Neural progenitor cell (in vitro differentiated cells): ENCODE data around the gene CELF4. TPM values are rescaled to one million over a fixed set of nuclear protein-coding genes. Genes with fewer than 3 reads are reported as not detected.
A peak's percentile ranks its signal among the peaks of the same experiment; 100 is the strongest.

Experiments
- DNase-seq: peaks from one replicate; pipeline ENCODE4 v3.0.0-alpha.2; 2016; ENCODE audit warnings: low spot score
- H2AFZ ChIP-seq: fragments of 200-600 bp; sonication (generic); replicated peaks from 2 replicates; pipeline ENCODE4 v1.6.1; 2016; ENCODE audit warnings: antibody characterized with exemption
- H3F3A ChIP-seq: fragments of 200-600 bp; sonication (generic); 2 replicates; pipeline ENCODE4 v1.6.1; 2016; ENCODE audit warnings: antibody characterized with exemption, low read depth
- H3K27ac ChIP-seq: fragments of 200-600 bp; sonication (generic); 2 replicates; pipeline ENCODE4 v1.5.1; 2016; ENCODE audit warnings: mild to moderate bottlenecking
- H3K27me3 ChIP-seq: fragments of 200-600 bp; sonication (generic); 2 replicates; pipeline ENCODE4 v1.6.1; 2016; ENCODE audit warnings: mild to moderate bottlenecking, moderate library complexity
- H3K36me3 ChIP-seq: fragments of 200-600 bp; sonication (generic); 2 replicates; pipeline ENCODE4 v1.5.1; 2016
- H3K4me1 ChIP-seq: fragments of 200-600 bp; sonication (generic); 2 replicates; pipeline ENCODE4 v1.6.1; 2016; ENCODE audit warnings: mixed run types
- H3K4me2 ChIP-seq: fragments of 200-600 bp; sonication (generic); 2 replicates; pipeline ENCODE4 v1.6.1; 2016
- H3K4me3 ChIP-seq: fragments of 200-600 bp; sonication (generic); 2 replicates; pipeline ENCODE4 v1.5.1; 2016
- H3K79me2 ChIP-seq: fragments of 200-600 bp; sonication (generic); 2 replicates; pipeline ENCODE4 v1.6.1; 2016; ENCODE audit warnings: low read depth
- H3K9ac ChIP-seq: fragments of 200-600 bp; sonication (generic); 2 replicates; pipeline ENCODE4 v1.6.1; 2016
- H3K9me3 ChIP-seq: fragments of 200-600 bp; sonication (generic); 2 replicates; pipeline ENCODE4 v1.5.1; 2016; ENCODE audit warnings: low read depth
- H4K20me1 ChIP-seq: fragments of 200-600 bp; sonication (generic); 2 replicates; pipeline ENCODE4 v1.6.1; 2016; ENCODE audit warnings: low read depth
- H3K27ac Mint-ChIP-seq: 3 replicates; pipeline ENCODE4 v1.8.0; 2021; ENCODE audit warnings: mixed read lengths
- H3K27me3 Mint-ChIP-seq: 2 replicates; pipeline ENCODE4 v1.8.0; 2022; ENCODE audit warnings: low read depth, mild to moderate bottlenecking, inconsistent platforms, moderate library complexity, mixed read lengths; ENCODE audit not compliant: insufficient read depth
- H3K36me3 Mint-ChIP-seq: 3 replicates; pipeline ENCODE4 v1.8.0; 2021; ENCODE audit warnings: mixed read lengths
- H3K4me1 Mint-ChIP-seq: 3 replicates; pipeline ENCODE4 v1.8.0; 2021; ENCODE audit warnings: mixed read lengths
- H3K4me3 Mint-ChIP-seq: 3 replicates; pipeline ENCODE4 v1.8.0; 2021; ENCODE audit warnings: mild to moderate bottlenecking, moderate library complexity, mixed read lengths
- H3K9me3 Mint-ChIP-seq: 3 replicates; pipeline ENCODE4 v1.8.0; 2020; ENCODE audit warnings: mixed read lengths
- EZH2 ChIP-seq: fragments of 200-600 bp; sonication (generic); IDR thresholded peaks from 2 replicates; pipeline ENCODE4 v1.6.1; 2017; ENCODE audit warnings: antibody characterized with exemption, mild to moderate bottlenecking, moderate library complexity
- EZH2phosphoT487 ChIP-seq: fragments of 200-600 bp; sonication (generic); IDR thresholded peaks from 2 replicates; pipeline ENCODE4 v1.6.1; 2017; ENCODE audit warnings: antibody characterized with exemption
- total RNA-seq: library from RNA; depleted of rRNA; stranded (reverse); fragments of >200 nt; gene quantifications from 2 replicates; pipeline ENCODE4 v1.2.3, GENCODE V29; 2015; ENCODE audit warnings: low replicate concordance
- TF ChIP-seq, protein P1 (sequence below): fragments of 200-600 bp; sonication (generic); IDR thresholded peaks from 2 replicates; pipeline ENCODE4 v1.5.1; 2017; ENCODE audit warnings: antibody characterized with exemption, mild to moderate bottlenecking

The CELF4 gene
- total RNA-seq, 1 donor from 2014 or later, result 1.8 TPM

DNA sequence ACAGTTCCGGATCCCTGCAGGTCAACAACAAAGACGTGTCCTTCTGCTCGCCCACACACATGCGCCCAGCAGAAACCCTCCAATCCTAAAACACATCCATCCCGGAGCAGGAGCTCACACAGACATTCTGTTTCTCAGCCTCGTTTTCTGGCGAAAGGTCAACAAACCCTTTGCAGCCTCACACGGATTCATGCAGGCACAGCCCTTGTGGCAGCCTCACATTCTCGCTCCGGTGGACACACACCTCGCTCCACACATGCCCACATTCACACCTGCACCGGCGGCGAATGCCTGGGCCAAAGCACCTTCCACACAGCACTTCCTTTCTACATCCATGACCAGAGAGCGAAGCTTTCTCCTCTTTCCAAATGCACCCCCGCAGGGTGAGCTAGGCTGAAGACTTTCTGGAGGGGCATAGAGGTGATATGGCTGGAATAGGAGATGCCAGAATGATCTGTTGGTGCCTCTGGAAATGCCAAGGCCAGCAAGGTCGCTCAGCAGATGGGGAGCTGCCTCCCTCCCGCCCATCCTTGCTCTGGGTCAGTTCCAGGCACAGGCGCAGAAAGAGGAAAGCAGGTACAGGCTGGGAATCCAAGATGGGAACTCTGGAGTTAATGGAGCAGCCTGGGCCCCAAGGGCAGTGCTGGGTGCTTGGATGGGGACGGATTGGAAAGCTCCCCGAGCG, 88.8 kb downstream of the CELF4 start:
- H3K27ac Mint-ChIP-seq, result no peak overlapping the region
- no peaks in the 10 kb centered on the region for H3K9me3 Mint-ChIP-seq

DNA sequence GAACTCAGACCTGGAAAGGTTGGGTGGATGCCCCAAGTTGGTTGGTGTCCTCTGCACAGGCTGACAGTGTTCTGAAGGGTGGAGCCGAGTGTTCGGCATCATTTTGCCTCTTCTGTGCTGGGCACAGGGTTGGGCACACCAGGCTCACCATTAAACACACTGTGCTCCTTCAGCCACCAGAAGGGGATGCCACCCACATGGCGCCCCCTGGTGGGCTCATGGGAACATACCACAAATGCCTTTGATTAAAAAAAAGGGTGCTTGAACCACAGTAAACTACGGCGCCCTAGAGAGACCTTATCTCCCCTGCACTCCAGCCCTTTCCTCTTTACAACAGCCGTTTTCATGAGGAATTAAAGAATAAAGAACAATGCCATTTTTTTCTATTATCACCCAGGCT, 89.4 kb downstream of the CELF4 start:
- no peak overlapping the region for H3K4me2 ChIP-seq
- no peak overlapping the region for H3K27ac Mint-ChIP-seq
- H3K36me3 ChIP-seq, result no peaks in the 10 kb centered on the region
- no peaks in the 10 kb centered on the region for H4K20me1 ChIP-seq
- H3K36me3 Mint-ChIP-seq, result no peaks in the 10 kb centered on the region
- DNase-seq, result peak; percentile 73
- no peak overlapping the region for H3K9ac ChIP-seq
- no peaks in the 10 kb centered on the region for H3K27me3 ChIP-seq
- no peaks in the 10 kb centered on the region for H3K4me1 ChIP-seq
- peaks cover 10% of the 10 kb centered on the region for H3K4me1 Mint-ChIP-seq
- peaks cover 10% of the 10 kb centered on the region for H3K27me3 Mint-ChIP-seq
- no peak overlapping the region for H2AFZ ChIP-seq
- no peaks in the 10 kb centered on the region for H3K9me3 Mint-ChIP-seq
- H3K79me2 ChIP-seq, result no peaks in the 10 kb centered on the region
- no peak overlapping the region for H3K4me3 ChIP-seq
- H3K9me3 ChIP-seq, result no peaks in the 10 kb centered on the region
- TF ChIP-seq EZH2phosphoT487, result no peak
- no peak for TF ChIP-seq EZH2
- TF ChIP-seq, protein P1, sequence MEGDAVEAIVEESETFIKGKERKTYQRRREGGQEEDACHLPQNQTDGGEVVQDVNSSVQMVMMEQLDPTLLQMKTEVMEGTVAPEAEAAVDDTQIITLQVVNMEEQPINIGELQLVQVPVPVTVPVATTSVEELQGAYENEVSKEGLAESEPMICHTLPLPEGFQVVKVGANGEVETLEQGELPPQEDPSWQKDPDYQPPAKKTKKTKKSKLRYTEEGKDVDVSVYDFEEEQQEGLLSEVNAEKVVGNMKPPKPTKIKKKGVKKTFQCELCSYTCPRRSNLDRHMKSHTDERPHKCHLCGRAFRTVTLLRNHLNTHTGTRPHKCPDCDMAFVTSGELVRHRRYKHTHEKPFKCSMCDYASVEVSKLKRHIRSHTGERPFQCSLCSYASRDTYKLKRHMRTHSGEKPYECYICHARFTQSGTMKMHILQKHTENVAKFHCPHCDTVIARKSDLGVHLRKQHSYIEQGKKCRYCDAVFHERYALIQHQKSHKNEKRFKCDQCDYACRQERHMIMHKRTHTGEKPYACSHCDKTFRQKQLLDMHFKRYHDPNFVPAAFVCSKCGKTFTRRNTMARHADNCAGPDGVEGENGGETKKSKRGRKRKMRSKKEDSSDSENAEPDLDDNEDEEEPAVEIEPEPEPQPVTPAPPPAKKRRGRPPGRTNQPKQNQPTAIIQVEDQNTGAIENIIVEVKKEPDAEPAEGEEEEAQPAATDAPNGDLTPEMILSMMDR, result peak; percentile 87
- H3K27ac ChIP-seq, result no peak overlapping the region
- H3K4me3 Mint-ChIP-seq, result peak overlapping the region; percentile 14
- H3F3A ChIP-seq, result no peaks in the 10 kb centered on the region

More for the DNA sequence above, 88.8 kb downstream of the CELF4 start:
- Histone ChIP-seq H3K36me3 (no peaks in the 10 kb centered on the region), H2AFZ (no peak overlapping the region), H4K20me1 (no peaks in the 10 kb centered on the region), H3K4me2 (no peak overlapping the region), H3K9me3 (no peaks in the 10 kb centered on the region), H3K27me3 (no peaks in the 10 kb centered on the region), H3K79me2 (no peaks in the 10 kb centered on the region), H3K4me3 (no peak overlapping the region), H3K9ac (no peak overlapping the region), H3K4me1 (no peaks in the 10 kb centered on the region), H3K27ac (no peak overlapping the region), H3F3A (no peaks in the 10 kb centered on the region)
- Mint-ChIP-seq H3K4me1 (peaks cover 10% of the 10 kb centered on the region), H3K4me3 (peak overlapping the region; percentile 14), H3K27me3 (peaks cover 12% of the 10 kb centered on the region), H3K36me3 (no peaks in the 10 kb centered on the region)
- DNase-seq, result no peak
- TF ChIP-seq, protein P1, result no peak
- TF ChIP-seq EZH2phosphoT487, result no peak
- no peak for TF ChIP-seq EZH2

DNA sequence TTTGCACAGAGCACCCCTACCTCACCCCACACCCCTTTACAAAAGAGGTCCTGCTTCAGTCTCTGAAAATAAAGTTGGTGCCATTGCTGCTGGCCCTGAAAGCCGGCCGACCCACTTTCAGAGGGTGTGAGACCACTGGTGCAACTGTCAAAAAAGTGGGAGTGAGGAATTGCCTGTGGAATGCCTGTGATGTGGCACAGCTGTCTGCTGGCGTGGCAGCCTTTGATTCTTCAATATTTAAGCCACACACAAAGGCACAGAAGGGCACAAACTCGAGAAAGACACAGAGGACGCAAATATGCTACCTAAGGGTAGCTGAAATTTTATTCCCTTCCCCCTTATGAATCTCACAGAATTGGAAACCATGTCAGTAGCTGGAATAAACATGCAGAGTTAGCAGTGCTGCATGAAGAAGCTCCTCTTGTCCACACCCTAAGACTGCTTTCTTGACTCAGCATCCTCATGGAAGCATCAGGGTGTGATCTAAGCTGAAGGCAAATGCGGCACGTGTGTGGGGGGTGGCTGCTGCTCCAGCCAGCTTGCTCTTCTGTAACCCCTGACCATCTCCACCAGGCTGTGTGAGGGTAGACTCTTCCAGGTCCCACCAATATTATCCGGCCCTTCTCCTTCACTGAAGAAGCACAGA, 92.3 kb downstream of the CELF4 start:
- no peaks in the 10 kb centered on the region for H3K27me3 ChIP-seq
- no peaks in the 10 kb centered on the region for H3K9me3 Mint-ChIP-seq
- no peak overlapping the region for H3K9ac ChIP-seq
- H3K36me3 ChIP-seq, result no peaks in the 10 kb centered on the region
- no peak for DNase-seq
- H3K27ac Mint-ChIP-seq, result no peak overlapping the region
- TF ChIP-seq, protein P1, result no peak
- H3K4me3 ChIP-seq, result no peak overlapping the region
- H3K36me3 Mint-ChIP-seq, result no peaks in the 10 kb centered on the region
- no peaks in the 10 kb centered on the region for H3K9me3 ChIP-seq
- H3K4me1 ChIP-seq, result no peaks in the 10 kb centered on the region
- H3K4me2 ChIP-seq, result no peak overlapping the region
- H3K27me3 Mint-ChIP-seq, result peaks cover 11% of the 10 kb centered on the region
- no peak overlapping the region for H3K4me3 Mint-ChIP-seq
- H3K27ac ChIP-seq, result no peak overlapping the region
- no peaks in the 10 kb centered on the region for H3F3A ChIP-seq
- peaks cover 4% of the 10 kb centered on the region for H3K4me1 Mint-ChIP-seq
- no peak overlapping the region for H2AFZ ChIP-seq
- H4K20me1 ChIP-seq, result no peaks in the 10 kb centered on the region
- no peaks in the 10 kb centered on the region for H3K79me2 ChIP-seq
